ENCODE data around the gene SLC35E2B.
"Not testable (repeated sequence)": the region's sequence is repeated elsewhere in the genome, so short reads cannot be mapped to it uniquely, and the experiment has no call there.

SLC35E2B gene

DNA sequence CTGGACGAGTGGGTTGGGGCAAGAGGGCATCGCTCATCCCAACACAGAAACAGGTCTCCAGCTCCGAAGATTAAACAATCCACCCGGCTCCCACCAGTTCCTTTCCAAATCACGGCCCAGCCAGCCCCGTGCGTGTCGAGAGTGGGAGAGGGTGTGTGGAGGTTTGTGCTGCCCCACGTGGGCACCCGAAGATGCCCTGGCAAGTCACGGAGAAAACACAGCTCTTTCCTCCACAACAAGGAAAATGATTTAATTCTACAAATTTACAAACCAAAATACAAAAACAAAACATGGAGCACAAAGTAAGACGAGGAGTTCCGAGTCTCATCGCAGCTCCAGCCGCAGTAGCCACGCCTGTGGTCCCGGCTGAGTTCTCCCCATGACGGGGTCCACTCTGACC, 9.9 kb upstream of the SLC35E2B start:
- not testable (repeated sequence) for DNase-seq

DNA sequence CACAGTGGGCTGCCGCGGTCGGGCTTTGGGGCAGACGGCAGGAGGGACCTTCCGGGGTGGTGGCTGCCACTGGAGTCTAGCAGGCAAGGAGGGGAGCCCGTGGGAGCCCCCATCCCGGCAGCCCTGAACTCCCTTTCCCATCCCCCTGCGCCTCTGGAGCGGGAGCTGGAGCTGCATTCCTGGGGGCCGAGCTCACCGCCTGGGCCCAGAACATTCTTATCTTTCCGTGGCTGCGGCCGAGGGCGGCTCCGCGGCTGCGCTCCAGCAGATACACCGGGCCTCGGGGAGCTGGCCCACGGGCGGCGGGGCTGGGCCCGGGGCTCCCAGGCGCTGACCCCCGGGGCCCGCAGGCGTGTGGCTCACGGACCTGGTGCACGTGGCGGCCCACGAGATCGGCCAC, 8.0 kb upstream of the SLC35E2B start:
- DNase-seq = not testable (repeated sequence)

DNA sequence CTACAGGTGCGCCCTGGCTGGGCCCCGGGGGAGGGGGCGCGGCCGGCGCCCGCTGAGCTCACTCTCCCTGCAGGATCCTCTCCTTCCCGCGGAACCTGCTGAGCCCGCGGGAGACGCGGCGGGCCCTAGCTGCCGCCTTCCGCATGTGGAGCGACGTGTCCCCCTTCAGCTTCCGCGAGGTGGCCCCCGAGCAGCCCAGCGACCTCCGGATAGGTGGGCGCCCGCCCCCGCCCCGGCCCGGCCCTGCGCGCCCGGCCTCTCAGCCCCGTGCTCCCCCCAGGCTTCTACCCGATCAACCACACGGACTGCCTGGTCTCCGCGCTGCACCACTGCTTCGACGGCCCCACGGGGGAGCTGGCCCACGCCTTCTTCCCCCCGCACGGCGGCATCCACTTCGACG, 7.5 kb upstream of the SLC35E2B start:
- not testable (repeated sequence) for DNase-seq

DNA sequence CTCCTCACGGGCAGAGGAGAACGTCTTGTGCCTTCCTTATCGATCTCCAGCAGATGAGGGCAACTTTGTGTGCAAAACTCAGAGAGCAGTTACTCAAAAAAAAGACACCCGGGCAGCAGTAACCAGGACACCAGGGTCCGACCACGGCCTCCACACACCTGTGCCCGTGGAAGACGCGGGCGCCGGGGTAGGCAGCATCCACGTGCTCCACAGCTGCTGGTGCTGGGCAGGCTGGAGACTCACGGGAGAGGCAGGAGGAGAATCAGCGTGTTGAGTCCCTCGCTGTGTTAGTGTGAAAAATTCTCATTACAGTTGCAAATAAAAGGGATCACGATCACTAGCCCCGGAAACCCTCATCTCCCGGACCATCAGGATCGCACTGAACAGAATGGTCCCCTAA, 6.5 kb upstream of the SLC35E2B start:
- DNase-seq = not testable (repeated sequence)

DNA sequence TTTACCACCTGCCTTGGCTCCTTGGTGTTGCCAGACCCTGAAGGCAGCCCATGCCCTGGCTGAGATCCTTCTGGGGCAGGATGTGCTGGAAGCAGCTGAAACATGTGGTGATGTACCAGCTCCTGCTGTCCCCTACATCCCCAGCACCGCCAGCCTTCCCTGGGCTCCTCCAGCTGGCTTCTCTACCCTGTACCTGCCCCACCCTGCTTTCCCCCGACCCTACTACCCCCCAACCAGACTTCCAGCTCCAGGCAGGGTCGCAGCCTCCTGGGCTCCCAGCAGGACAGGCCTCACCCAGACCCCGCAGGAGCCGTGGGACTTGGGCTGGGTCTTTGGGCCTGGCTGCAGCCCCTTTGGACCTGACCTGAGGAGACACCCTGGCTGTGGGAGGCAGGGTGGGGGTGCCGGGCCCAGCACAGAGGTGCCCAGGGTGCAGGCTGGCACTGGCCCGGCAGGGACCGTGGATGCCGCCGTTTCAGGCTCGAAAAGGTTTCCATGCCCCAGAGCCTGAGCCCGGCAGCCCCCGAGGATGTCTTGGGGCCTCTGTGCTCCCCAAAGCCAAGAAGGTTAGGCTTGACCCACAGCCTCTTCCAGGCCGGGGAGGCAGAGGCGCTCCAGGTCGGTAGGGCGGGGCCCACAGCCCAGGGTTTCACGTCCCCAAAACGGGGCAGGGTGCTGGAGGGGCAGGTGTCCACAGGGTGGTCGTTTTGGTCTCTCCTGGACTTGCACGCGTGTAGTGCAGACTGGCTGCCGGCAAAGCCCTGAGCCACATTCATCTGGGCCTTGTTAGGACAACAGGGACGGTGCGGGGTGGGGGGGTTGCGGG, 5.0 kb upstream of the SLC35E2B start:
- not testable (repeated sequence) for DNase-seq

DNA sequence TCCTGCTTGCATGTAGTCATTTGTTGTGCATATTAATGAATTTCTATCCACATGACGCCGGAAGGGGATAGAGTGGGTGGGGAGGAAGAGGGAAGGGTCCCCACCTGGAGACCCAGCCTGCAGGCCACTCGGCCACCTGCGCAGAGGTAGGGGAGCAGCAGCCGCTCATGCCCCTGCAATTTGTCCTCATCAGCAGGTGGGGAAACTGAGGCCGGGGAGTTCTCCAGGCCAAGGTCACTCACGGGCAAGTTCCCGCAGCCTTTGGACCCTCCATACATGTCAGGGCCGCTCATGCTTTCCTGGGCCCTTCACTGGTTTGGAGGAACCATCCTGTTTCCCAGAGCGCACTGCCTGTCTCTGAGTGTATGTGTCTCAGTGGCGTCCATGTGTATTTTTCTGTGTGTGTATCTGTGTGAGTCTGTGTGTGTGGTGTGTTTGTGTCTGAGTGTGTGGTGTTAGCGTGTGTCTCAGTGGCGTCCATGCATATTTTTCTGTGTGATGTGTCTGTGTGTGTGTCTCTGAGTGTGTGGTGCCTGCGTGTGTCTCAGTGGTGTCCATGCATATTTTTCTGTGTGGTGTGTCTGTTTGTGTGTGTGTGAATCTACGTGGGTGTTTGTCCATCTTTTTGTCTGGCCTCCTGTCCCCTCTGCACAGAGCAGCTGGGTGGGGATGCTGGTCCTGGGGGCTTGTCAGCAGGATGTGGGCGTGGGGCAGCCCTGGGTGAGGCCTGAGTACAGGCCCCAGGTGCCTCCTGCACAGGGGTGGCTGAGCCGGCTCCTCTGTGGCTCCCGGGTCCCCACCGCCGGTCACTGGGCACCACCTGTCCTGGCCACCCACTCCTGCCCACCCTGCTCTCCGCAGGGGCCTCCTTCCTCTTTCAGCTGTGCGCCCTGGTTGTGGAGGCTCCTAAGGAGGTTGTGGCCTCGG, 4.1 kb upstream of the SLC35E2B start:
- not testable (repeated sequence) for DNase-seq

DNA sequence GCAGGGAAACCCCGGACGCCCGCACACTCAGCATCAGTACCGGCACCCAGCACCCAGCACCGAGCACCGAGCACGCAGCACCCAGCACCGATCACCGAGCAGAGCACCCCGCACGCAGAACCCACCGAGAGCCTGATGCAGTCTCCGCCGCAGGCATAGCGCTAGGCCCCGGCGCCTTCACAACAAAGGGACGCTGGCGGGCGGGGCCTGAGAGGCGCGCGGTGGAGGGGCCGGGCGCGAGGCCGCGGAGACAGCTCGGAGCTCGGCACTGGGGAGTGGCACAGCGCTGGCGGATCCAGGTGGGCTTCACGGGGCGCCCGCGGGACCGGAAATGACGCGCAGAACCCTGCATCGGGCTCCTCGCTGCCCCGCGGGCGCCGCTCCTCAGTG, 276 bp downstream of the SLC35E2B start:
- DNase-seq = peak; percentile 87

DNA sequence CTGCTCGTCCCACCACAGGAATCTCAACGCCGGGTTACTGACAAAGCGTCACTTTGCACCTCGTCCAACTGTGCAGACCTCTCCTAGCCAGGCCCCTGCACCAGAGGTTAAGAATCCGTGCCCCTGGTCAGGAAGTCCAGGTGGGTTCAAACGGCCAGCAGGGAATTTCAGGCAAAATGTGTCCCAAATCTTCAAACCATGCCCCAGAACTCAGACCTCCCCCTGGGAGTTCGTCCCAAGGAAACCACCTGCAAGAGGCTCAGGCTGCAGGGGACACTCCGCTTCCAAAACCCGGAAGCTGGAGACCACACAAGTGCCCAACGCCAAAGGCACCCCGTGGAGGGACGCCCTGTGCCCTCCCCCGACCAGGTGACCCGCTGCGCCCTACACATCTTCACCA, 1.2 kb downstream of the SLC35E2B start:
- not testable (repeated sequence) for DNase-seq

DNA sequence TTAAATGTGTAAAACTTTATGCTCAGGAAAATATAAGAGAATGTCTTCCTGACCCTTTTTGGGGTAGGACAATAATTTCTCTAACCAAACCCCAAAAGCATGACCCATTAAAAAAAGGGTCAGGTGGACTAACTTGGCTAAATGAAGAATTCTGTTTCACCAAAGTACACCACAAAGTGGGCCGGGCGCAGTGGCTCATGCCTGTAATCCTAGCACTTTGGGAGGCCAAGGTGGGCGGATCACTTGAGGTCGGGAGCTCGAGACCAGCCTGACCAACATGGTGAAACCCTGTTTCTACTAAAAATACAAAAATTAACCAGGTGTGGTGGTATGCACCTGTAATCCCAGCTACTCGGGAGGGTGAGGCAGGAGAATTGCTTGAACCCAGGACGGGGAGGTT, 3.1 kb downstream of the SLC35E2B start:
- DNase-seq = not testable (repeated sequence)

DNA sequence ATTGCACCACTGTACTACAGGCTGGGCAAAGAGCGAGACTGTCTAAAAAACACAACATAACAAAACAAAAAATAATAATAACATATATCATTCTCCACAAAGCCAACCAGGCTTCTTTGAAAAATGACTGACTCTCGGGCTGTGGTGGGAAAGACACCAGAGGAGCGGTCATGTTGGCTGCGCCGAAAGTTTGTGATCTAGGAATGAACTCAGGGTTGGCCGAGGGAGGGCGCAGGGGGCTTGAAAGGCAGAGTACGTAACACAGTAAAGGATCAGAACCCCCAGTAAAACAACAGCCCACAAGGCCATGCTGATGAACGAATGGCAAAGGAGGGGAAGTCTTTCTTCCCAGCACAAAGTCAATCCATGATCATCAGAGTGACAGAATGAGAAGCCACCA, 4.7 kb downstream of the SLC35E2B start:
- no peak for DNase-seq

DNA sequence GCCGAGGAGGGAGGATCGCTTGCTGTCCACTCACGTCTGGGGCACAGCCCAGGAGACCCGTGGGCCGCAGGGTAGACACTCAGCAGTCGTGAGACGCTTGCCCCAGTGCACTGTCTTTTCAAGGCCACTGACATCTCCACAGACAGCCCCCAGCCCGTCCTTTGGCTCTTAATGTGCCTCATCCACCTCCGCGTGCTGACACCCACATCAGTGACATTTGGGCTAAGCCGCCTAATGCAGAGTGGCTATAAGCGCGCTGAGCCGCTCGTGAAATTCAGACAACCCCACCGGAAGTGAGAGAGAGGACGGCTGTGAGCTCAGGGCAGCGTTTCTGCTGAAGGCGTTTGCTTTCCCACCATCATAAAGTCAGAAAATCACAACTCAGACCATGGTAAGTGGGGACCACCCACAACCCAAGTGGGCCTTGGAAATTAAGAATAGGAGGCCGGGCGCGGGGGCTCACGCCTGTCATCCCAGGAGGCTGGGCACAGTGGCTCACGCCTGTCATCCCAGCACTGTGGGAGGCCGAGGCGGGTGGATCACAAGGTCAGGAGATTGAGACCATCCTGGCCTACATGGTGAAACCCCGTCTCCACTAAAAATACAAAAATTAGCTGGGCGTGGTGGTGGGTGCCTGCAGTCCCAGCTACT, 8.4 kb downstream of the SLC35E2B start:
- no peak for DNase-seq

DNA sequence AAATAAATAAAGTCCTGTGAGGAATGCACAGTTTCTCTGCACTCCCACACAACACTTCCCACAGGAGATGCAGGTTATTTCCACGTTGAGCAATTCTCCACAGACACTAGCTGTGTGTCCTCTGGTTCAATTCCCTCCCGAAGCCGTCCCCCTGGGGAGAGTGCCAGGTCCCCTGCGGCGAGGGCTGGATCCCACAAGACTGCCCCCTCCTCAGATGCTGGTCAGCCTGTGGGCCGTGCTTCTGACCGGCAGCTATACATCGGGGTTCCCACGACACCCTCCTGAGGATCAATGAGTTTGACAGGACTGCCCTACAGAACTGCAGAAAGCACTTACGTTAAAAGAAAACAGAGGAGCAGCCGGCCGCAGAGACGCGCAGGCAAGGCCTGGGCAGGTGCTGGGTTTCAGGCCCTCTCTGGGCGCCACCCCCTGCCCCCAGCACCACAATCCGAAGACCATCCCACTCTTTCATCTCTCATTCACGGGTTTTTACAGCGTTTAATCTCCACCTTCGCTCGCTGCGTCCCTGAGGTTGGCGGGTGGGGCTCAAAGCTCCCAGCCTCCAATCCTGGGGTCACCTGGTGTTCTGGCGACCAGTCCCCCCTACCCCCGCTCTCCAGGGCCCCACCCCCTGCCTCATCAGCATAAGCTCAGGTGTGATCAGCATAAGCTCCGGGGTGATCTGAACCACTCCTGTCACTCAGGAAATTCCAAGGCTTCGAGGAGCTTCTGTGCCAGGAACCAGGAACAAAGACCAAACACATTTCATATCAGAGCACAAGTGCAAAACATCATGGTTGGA, 9.3 kb downstream of the SLC35E2B start:
- DNase-seq = no peak

DNA sequence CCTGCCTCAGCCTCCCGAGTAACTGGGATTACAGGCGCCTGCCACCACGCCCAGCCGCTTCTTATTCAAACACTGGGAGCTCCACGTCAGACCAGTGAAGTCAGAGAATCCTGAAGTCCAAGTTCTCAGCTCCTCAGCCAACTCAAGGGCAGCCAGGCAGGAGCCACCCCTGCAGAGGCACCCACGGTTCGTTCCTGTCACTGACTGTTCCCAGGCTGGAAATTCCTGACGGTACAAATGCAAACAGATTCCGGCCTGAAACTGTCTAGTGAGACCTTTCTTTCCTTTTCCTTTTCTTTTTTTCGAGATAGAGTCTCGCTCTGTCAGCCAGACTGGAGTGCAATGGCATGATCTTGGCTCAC, 11.7 kb downstream of the SLC35E2B start:
- no peak for DNase-seq

DNA sequence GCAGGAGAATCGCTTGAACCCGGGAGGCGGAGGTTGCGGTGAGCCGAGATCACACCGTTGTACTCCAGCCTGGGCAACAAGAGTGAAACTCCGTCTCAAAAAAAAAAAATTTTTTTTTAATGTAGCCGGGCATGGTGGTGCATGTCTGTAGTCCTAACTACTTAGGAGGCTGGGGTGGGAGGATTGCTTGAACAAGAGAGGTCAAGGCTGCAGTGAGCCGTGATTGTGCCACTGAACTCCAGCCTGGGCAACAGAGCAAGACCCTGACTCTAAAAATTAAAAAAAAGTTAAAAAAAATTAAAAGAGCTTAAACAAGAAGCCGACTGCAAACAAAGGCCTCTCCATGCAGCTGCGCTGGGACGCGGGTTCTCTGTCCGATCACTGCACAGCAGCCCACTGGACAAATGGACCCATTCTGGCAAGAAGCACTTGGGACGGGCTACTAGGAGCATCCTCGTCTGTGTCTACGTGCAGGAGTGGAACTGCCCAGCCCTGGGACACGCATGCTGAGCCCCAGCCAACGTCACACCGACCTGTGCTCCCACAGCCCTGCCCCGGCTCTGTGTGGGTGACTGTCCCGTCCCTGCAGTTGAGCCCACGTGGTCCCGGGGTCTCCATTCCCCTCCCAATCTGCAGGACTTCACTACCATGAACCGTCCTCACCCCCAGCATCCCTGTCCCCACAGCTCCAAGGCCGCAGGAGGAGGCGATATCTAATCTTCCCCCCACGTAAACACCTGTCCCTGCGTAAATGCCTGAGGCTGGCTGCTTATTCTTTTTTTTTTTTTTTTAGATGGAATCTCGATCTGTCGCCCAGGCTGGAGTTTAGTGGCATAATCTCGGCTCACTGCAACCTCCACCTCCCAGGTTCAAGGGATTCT, 12.3 kb downstream of the SLC35E2B start:
- DNase-seq = no peak

DNA sequence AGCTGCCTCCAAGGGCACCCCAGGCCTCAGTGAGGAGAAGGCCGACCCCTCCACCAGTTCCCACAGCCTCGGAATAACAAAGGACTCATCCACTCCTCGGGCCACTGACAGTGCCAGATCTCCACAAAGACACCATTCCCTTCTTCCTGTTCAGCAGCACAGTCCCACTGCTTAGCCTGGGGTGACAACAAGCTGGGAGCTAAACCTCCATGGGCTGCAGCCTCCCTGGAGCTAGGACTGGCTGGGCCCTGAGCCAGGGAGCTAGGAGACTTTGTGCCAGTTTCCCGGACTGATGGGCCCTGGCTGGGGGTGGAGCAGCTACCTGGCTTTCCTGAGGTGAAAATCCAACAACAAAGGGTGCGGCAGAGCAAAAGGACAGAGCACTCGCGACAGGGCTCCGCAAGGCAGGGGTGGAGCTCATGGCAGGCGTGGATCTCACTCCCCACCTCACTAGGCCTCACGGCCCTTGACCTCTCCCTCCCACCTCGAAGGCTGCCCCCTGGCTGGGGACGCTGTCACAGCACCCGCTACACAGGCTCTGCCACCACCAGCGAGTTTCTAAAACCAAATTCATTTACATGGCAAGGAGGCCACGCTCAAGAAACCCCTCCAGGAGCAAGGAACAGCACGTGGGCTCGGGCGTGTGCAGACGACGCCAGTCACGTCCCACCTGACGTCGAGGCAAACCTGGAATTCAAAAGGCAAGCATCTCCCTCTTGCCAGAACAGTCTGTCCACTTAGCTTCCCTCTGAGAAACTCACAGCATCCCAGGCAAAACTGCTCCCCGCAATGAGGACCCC, 13.8 kb downstream of the SLC35E2B start:
- DNase-seq = peak; percentile 89

DNA sequence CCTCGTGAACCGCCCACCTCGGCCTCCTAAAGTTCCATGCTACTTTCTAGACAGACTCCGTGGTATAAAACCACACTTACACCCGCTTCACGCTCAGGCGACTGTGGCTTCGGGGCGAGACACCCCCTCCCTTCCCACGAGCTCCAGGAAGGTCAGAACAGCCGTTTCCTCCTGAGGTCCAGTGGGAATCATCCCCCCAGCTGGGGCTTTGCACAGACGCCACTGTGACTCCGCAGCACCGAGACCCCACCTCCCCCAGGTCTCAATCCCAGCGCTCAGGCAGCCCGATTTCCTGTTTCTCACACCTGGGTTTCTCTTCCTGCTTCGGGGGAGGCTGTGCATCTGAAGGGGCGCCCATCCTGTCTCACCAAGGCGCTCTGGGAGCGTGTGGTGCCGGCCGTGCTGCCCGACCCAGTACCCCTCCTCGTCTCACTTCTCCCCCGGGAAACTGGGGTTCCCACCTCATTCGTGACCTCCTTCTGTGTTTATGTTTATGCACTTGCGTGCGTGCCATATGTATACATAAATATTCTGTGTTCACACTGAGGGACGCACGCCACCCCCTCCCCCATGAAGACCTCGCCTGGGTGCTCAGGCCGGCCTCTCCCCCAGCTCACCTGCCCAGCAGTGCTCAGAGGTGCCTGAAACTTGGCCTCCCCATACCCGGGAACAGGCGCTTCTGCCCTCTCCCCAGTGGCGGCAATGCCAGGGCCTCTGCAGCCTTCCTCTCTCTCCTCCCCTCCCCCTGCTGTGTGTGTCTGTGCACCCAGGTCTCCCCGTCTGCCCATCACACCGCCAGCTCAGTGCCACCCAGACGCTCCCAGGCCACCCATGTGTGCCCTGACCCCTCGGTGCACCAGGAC, 14.6 kb downstream of the SLC35E2B start:
- peak; percentile 83 for DNase-seq

DNA sequence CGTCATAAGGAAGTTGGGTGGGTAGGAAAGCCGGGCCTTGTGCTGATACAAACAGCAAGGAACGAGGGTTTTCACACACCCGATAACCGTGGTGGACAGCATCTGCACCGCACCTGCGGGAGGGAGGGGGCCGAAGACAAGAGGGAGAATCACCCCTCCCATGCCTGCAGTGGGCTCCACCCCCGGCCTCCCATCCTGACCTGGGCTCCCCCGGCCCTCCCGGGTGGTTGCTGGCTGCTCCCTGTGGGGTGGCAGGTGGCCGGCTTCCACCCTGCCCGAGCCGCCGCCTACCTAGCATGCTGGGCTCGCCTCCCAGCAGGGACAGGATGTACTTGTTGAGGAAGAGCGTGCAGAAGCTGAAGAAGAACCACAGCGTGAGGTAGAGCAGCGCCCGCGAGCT, 16.5 kb downstream of the SLC35E2B start:
- not testable (repeated sequence) for DNase-seq

DNA sequence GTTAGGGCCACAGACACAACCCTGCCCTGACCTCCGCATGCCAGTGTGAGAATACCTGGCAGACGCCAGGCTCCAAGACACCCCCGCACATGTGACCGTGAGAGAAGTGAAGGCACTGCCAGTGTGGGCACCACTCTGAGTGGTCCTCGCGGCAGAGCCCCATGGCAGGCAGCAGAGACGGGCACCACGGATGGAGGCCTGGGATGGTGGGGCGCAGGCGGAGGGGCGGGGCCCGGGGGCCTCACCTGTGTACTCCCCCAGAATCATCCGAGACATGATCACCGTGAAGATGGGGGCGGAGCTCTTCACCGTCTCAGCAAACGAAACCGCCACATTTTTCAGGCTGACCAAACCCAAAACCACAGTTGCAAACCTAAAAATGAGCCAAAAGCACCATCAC, 17.4 kb downstream of the SLC35E2B start:
- DNase-seq = not testable (repeated sequence)

DNA sequence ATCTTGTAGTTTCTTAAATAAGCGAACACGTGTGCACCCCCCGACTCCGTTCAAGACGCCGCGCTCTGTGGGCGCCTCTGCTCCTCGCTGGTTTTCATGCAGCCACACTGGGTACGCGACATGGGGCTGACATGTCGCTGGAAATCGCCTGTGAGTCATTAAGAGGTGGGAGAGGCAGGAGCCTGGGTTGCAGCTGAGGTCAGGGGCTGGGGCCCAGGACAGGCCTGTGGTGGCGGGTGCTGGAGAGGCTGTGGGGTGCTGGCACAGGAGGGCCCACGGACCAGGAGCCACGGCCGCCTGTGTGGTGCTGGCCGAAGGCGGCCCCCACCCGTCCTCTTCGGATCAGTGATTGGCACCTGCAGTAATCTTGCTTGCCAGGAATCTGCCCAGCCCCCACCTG, 17.8 kb downstream of the SLC35E2B start:
- DNase-seq = not testable (repeated sequence)
